ENCODE measurements around the gene PLEKHG3.

The PLEKHG3 gene

GRCh38 chr14:64764641-64765520 is 60.7 kb downstream of the PLEKHG3 start:
- peak; percentile 35 for DNase-seq (ENCODE audit: extremely low read depth, low read depth)
- TF ChIP-seq, protein P1, sequence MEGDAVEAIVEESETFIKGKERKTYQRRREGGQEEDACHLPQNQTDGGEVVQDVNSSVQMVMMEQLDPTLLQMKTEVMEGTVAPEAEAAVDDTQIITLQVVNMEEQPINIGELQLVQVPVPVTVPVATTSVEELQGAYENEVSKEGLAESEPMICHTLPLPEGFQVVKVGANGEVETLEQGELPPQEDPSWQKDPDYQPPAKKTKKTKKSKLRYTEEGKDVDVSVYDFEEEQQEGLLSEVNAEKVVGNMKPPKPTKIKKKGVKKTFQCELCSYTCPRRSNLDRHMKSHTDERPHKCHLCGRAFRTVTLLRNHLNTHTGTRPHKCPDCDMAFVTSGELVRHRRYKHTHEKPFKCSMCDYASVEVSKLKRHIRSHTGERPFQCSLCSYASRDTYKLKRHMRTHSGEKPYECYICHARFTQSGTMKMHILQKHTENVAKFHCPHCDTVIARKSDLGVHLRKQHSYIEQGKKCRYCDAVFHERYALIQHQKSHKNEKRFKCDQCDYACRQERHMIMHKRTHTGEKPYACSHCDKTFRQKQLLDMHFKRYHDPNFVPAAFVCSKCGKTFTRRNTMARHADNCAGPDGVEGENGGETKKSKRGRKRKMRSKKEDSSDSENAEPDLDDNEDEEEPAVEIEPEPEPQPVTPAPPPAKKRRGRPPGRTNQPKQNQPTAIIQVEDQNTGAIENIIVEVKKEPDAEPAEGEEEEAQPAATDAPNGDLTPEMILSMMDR (IDR thresholded peaks at IDR 0.05; ENCODE audit: low read depth, low read length): peak; percentile 93

- DNase-seq (ENCODE audit: extremely low read depth, low read depth): no peak
- TF ChIP-seq, protein P1 (IDR thresholded peaks at IDR 0.05; ENCODE audit: low read depth, low read length): no peak
These were observed 61.6 kb downstream of the PLEKHG3 start for GRCh38 chr14:64765740-64766302.

DNA sequence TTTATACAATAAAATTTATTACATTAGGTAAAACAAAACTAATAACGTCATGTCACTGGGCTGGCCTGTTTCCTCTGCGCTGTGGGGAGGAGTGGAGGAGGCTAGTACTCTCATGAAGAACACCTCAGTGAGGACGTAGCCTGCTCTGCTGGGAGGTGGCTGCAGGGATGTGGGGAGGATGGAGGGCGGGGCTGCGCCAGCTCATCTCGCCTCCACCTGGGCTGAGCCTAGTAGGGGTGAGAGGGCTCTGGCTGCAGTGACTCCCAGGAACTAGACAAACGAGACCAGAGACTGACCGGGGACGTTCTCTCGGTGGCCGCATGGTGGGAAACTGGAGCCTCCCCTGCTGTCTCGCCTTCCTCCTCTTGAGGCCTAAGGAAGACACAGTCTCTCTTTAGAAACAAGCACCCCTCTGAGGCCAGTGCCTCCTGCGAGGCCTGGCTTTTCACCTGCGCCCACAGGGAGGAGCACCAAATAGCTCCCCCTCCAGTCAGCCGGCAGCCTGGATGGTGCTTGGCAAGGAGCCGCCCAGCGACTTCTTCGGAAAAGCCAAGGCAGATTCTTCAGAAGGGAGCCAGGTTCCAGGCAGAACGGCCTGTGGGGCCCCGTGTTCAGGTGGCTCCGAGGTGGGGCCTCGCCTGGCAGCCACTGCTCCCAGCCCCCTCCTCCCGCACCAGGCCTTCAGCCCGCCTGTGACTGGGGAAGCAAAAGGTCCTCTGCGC is 62.4 kb downstream of the PLEKHG3 start:
- TF ChIP-seq, protein P1 (IDR thresholded peaks at IDR 0.05; ENCODE audit: low read depth, low read length): no peak
- DNase-seq (ENCODE audit: extremely low read depth, low read depth): no peak

GRCh38 chr14:64767215-64767964 is 63.2 kb downstream of the PLEKHG3 start:
- TF ChIP-seq, protein P1 (IDR thresholded peaks at IDR 0.05; ENCODE audit: low read depth, low read length): no peak
- no peak for DNase-seq (ENCODE audit: extremely low read depth, low read depth)

GRCh38 chr14:64768401-64769095 is 64.3 kb downstream of the PLEKHG3 start:
- no peak for DNase-seq (ENCODE audit: extremely low read depth, low read depth)
- TF ChIP-seq, protein P1 (IDR thresholded peaks at IDR 0.05; ENCODE audit: low read depth, low read length): no peak

DNA sequence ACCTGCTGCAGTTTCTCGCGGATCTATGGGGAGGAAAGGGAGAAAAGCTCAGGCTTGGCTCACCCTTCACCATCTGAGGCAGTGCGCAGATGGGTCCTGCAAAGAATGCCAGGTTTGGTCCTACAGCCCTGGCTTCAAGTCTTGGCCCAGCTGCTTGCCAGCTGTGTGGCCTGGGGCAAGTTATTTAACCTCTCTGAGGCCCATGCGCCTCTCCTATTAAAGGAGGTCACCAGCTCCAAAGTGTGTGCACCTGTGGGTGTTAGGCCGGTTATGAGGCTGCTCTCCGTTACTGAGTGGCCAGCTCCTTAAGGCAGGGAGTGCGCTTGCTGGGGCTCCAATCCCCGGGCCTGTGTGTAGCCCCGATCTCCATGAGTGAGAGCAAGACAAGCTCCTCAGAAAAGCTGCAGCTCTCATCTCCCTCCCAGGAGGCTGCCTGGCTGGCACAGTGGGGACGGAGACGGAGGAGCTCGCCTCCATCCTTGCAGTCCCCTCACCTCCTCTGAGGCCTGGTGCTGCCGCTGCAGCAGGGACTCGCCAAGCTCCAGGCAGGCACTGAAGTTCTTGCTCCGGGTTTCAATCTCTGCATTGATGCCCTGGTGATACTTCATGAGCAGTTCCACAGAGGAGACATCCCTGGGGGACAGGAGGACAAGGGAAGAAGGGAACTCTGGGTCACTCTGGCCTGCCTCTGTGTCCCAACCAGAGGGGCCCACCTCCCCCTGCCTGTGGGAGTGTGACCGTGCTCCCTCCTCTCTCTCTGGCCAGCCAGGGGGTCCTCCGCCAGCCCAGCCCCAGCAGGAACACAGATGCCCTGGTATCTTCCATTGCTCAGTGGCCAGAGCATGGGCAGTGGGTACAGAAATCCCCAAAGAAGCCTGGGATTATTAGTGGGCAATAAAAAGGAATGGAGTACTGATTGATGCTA is 65.1 kb downstream of the PLEKHG3 start:
- TF ChIP-seq, protein P1 (IDR thresholded peaks at IDR 0.05; ENCODE audit: low read depth, low read length): no peak
- no peak for DNase-seq (ENCODE audit: extremely low read depth, low read depth)
